Measurements from ENCODE around the gene MEF2A.

Gene MEF2A

GRCh38 chr15:99605490-99605931, 39.7 kb downstream of the MEF2A start:
- FAIRE-seq (no peak), DNase-seq (ENCODE audit: low spot score) (no peak)

GRCh38 chr15:99605990-99606389, 40.2 kb downstream of the MEF2A start:
- FAIRE-seq (no peak), DNase-seq (ENCODE audit: low spot score) (no peak)

GRCh38 chr15:99606646-99607045, 40.9 kb downstream of the MEF2A start:
- no peak for FAIRE-seq
- no peak for DNase-seq (ENCODE audit: low spot score)

- DNase-seq (ENCODE audit: low spot score) (no peak), FAIRE-seq (no peak)
Observed at GRCh38 chr15:99613481-99613880, 47.7 kb downstream of the MEF2A start.

- DNase-seq (ENCODE audit: low spot score) (no peak), FAIRE-seq (no peak)
Observed at GRCh38 chr15:99613887-99614647, 48.3 kb downstream of the MEF2A start.

GRCh38 chr15:99614749-99615288, 49.0 kb downstream of the MEF2A start:
- DNase-seq (ENCODE audit: low spot score) (no peak), FAIRE-seq (no peak)

GRCh38 chr15:99615460-99615859, 49.7 kb downstream of the MEF2A start:
- DNase-seq (ENCODE audit: low spot score) (no peak), FAIRE-seq (no peak)

- DNase-seq (ENCODE audit: low spot score) (no peak), FAIRE-seq (no peak)
Observed at GRCh38 chr15:99616129-99616528, 50.3 kb downstream of the MEF2A start.

- no peak for DNase-seq (ENCODE audit: low spot score)
- FAIRE-seq = no peak
Observed at GRCh38 chr15:99616773-99617342, 51.1 kb downstream of the MEF2A start.

- FAIRE-seq (no peak), DNase-seq (ENCODE audit: low spot score) (no peak)
Observed at GRCh38 chr15:99618941-99619411, 53.2 kb downstream of the MEF2A start.

GRCh38 chr15:99619712-99620111, 53.9 kb downstream of the MEF2A start:
- FAIRE-seq = no peak
- no peak for DNase-seq (ENCODE audit: low spot score)

- no peak for FAIRE-seq
- DNase-seq (ENCODE audit: low spot score) = no peak
Observed at GRCh38 chr15:99620178-99620577, 54.4 kb downstream of the MEF2A start.

- DNase-seq (ENCODE audit: low spot score) (no peak), FAIRE-seq (no peak)
Observed at GRCh38 chr15:99621767-99622166, 56.0 kb downstream of the MEF2A start.

GRCh38 chr15:99628374-99629001, 62.7 kb downstream of the MEF2A start:
- DNase-seq (ENCODE audit: low spot score) = no peak
- no peak for FAIRE-seq

GRCh38 chr15:99630607-99631131, 64.9 kb downstream of the MEF2A start:
- FAIRE-seq = no peak

GRCh38 chr15:99631255-99631654, 65.5 kb downstream of the MEF2A start:
- DNase-seq (ENCODE audit: low spot score) (no peak), FAIRE-seq (no peak)

More at GRCh38 chr15:99630607-99631131, 64.9 kb downstream of the MEF2A start:
- no peak for DNase-seq (ENCODE audit: low spot score)

- DNase-seq (ENCODE audit: low spot score) (no peak), FAIRE-seq (no peak)
Observed at GRCh38 chr15:99632521-99632920, 66.7 kb downstream of the MEF2A start.

- no peak for FAIRE-seq
- DNase-seq (ENCODE audit: low spot score) = no peak
Observed at GRCh38 chr15:99633655-99634054, 67.9 kb downstream of the MEF2A start.

- DNase-seq (ENCODE audit: low spot score) (no peak), FAIRE-seq (no peak)
Observed at GRCh38 chr15:99634576-99634975, 68.8 kb downstream of the MEF2A start.

GRCh38 chr15:99635145-99635544, 69.4 kb downstream of the MEF2A start:
- FAIRE-seq = no peak
- DNase-seq (ENCODE audit: low spot score) = no peak

GRCh38 chr15:99635794-99636193, 70.0 kb downstream of the MEF2A start:
- DNase-seq (ENCODE audit: low spot score) (no peak), FAIRE-seq (no peak)
